H9 (cell line): ENCODE results near the gene EDNRA. TPM values are rescaled to one million over a fixed set of nuclear protein-coding genes. Genes with fewer than 3 reads are reported as not detected.

Source experiments
- DNase-seq: peaks from one replicate; pipeline ENCODE4 v3.0.0-alpha.2; 2017
- H2AFZ ChIP-seq: one replicate; pipeline ENCODE4 v1.6.1; 2013; ENCODE audit warnings: mild to moderate bottlenecking, low read length, control low read depth, moderate library complexity
- H2AK5ac ChIP-seq: 2 replicates; pipeline ENCODE4 v1.6.1; 2013; ENCODE audit warnings: low read length, control low read depth, mixed read lengths; ENCODE audit not compliant: insufficient read length
- H2BK120ac ChIP-seq: one replicate; pipeline ENCODE4 v1.6.1; 2013; ENCODE audit warnings: low read depth, mild to moderate bottlenecking, low read length, control low read depth, inconsistent platforms; ENCODE audit not compliant: poor library complexity, severe bottlenecking
- H2BK12ac ChIP-seq: 2 replicates; pipeline ENCODE4 v1.6.1; 2013; ENCODE audit warnings: low read length, control low read depth, mixed read lengths, low read depth; ENCODE audit not compliant: insufficient read length
- H2BK15ac ChIP-seq: 2 replicates; pipeline ENCODE4 v1.6.1; 2013; ENCODE audit warnings: low read depth, low read length, control low read depth
- H2BK20ac ChIP-seq: one replicate; pipeline ENCODE4 v1.6.1; 2013; ENCODE audit warnings: low read depth, mild to moderate bottlenecking, low read length, control low read depth, inconsistent platforms; ENCODE audit not compliant: poor library complexity, severe bottlenecking
- H2BK5ac ChIP-seq: 2 replicates; pipeline ENCODE4 v1.6.1; 2013; ENCODE audit warnings: low read length, control low read depth, mixed read lengths; ENCODE audit not compliant: insufficient read length
- H3K14ac ChIP-seq: 2 replicates; pipeline ENCODE4 v1.6.1; 2013; ENCODE audit warnings: low read length, control low read depth; ENCODE audit not compliant: insufficient read depth
- H3K18ac ChIP-seq: 2 replicates; pipeline ENCODE4 v1.6.1; 2013; ENCODE audit warnings: low read depth, mild to moderate bottlenecking, mixed read lengths, low read length, control low read depth; ENCODE audit not compliant: insufficient read length
- H3K23ac ChIP-seq: 2 replicates; pipeline ENCODE4 v1.6.1; 2013; ENCODE audit warnings: low read length, control low read depth, mixed read lengths, low read depth; ENCODE audit not compliant: insufficient read length
- H3K23me2 ChIP-seq: 2 replicates; pipeline ENCODE4 v1.6.1; 2013; ENCODE audit warnings: low read depth, mild to moderate bottlenecking, mixed read lengths, low read length, control low read depth; ENCODE audit not compliant: insufficient read length, poor library complexity, severe bottlenecking
- H3K27ac ChIP-seq: 2 replicates; pipeline ENCODE4 v1.5.1; 2013; ENCODE audit warnings: low read length, control low read depth, mixed read lengths, low read depth; ENCODE audit not compliant: insufficient read length
- H3K27me3 ChIP-seq: 2 replicates; pipeline ENCODE4 v1.6.1; 2013; ENCODE audit warnings: low read length, control low read depth, inconsistent platforms; ENCODE audit not compliant: insufficient read depth
- H3K4ac ChIP-seq: 2 replicates; pipeline ENCODE4 v1.6.1; 2013; ENCODE audit warnings: low read depth, mild to moderate bottlenecking, control low read depth, inconsistent platforms, low read length, moderate library complexity
- H3K4me1 ChIP-seq: 2 replicates; pipeline ENCODE4 v1.6.1; 2013; ENCODE audit warnings: low read length, control low read depth, inconsistent platforms; ENCODE audit not compliant: insufficient read depth
- H3K4me2 ChIP-seq: 2 replicates; pipeline ENCODE4 v1.6.1; 2013; ENCODE audit warnings: low read length, control low read depth, mixed read lengths; ENCODE audit not compliant: insufficient read length, insufficient read depth
- H3K56ac ChIP-seq: 2 replicates; pipeline ENCODE4 v1.6.1; 2013; ENCODE audit warnings: low read depth, mild to moderate bottlenecking, mixed read lengths, low read length, control low read depth; ENCODE audit not compliant: insufficient read length
- H3K79me1 ChIP-seq: 2 replicates; pipeline ENCODE4 v1.6.1; 2013; ENCODE audit warnings: low read depth, mild to moderate bottlenecking, moderate library complexity, low read length, control low read depth, inconsistent platforms; ENCODE audit not compliant: insufficient read depth, poor library complexity, severe bottlenecking
- H3K79me2 ChIP-seq: 2 replicates; pipeline ENCODE4 v1.6.1; 2013; ENCODE audit warnings: low read length, control low read depth, inconsistent platforms; ENCODE audit not compliant: insufficient read depth
- H3K9ac ChIP-seq: 2 replicates; pipeline ENCODE4 v1.6.1; 2013; ENCODE audit warnings: low read length, control low read depth, mixed read lengths; ENCODE audit not compliant: insufficient read length; ENCODE audit errors: extremely low read depth
- H3K9me3 ChIP-seq: one replicate; pipeline ENCODE4 v1.6.1; 2013; ENCODE audit warnings: low read depth, low read length, inconsistent platforms; ENCODE audit not compliant: control insufficient read depth
- H3T11ph ChIP-seq: one replicate; pipeline ENCODE4 v1.6.1; 2013; ENCODE audit warnings: mild to moderate bottlenecking, low read length, control low read depth, inconsistent platforms
- H4K20me1 ChIP-seq: one replicate; pipeline ENCODE4 v1.6.1; 2013; ENCODE audit not compliant: control insufficient read depth, insufficient read length, insufficient read depth
- H4K5ac ChIP-seq: 2 replicates; pipeline ENCODE4 v1.6.1; 2013; ENCODE audit warnings: low read depth, mild to moderate bottlenecking, mixed read lengths, low read length, control low read depth; ENCODE audit not compliant: insufficient read length
- H4K8ac ChIP-seq: replicated peaks from 2 replicates; pipeline ENCODE4 v1.6.1; 2013; ENCODE audit warnings: low read length, control low read depth, mixed read lengths, low read depth; ENCODE audit not compliant: insufficient read length
- H4K91ac ChIP-seq: 2 replicates; pipeline ENCODE4 v1.6.1; 2013; ENCODE audit warnings: low read depth, mild to moderate bottlenecking, moderate library complexity, mixed read lengths, low read length, control low read depth; ENCODE audit not compliant: insufficient read length
- H3K27ac Mint-ChIP-seq, 3 experiments: 2 replicates in 2 of 3; 3 replicates in 1 of 3; pipeline ENCODE4 v1.8.0; 2020 to 2021; ENCODE audit warnings: mixed read lengths in 3 of 3, mild to moderate bottlenecking in 1 of 3, moderate library complexity in 1 of 3
- H3K27me3 Mint-ChIP-seq: 2 replicates; pipeline ENCODE4 v1.8.0; 2021; ENCODE audit warnings: low read depth, mild to moderate bottlenecking, moderate library complexity, mixed read lengths
- H3K36me3 Mint-ChIP-seq, 3 experiments: 2 replicates in 2 of 3; 3 replicates in 1 of 3; pipeline ENCODE4 v1.8.0; 2020 to 2021; ENCODE audit warnings: low read depth in 3 of 3, mixed read lengths in 3 of 3; ENCODE audit not compliant: insufficient read depth in 1 of 3
- H3K4me1 Mint-ChIP-seq, 2 experiments: 2 replicates each; pipeline ENCODE4 v1.8.0; 2020; ENCODE audit warnings: mixed read lengths in 2 of 2
- H3K4me3 Mint-ChIP-seq, 2 experiments: 2 replicates in 1 of 2; 3 replicates in 1 of 2; pipeline ENCODE4 v1.8.0; 2020 to 2021; ENCODE audit warnings: mild to moderate bottlenecking in 2 of 2, mixed read lengths in 2 of 2, moderate library complexity in 1 of 2
- H3K9me3 Mint-ChIP-seq, 2 experiments: 2 replicates in 1 of 2; 3 replicates in 1 of 2; pipeline ENCODE4 v1.8.0; 2020; ENCODE audit warnings: mild to moderate bottlenecking in 2 of 2, mixed read lengths in 2 of 2, moderate library complexity in 1 of 2
- CTCF ChIP-seq: fragments of 200-600 bp; sonication (generic); conservative IDR thresholded peaks from 3 replicates; pipeline ENCODE4 v1.8.0; 2021; ENCODE audit warnings: antibody characterized with exemption, mild to moderate bottlenecking
- WGBS: extraction: QIAGEN DNeasy Blood & Tissue Kit; methylation state at CpG from one replicate; pipeline ENCODE4 v1.1.7; 2013; ENCODE audit warnings: missing lambda C conversion rate, low lambda C conversion rate, mixed read lengths; ENCODE audit not compliant: insufficient read length; ENCODE audit errors: extremely low coverage; 5-methylcytosine and 5-hydroxymethylcytosine counted together
- total RNA-seq: library from RNA; stranded (reverse); gene quantifications from 2 replicates; pipeline ENCODE4 v1.2.1, GENCODE V29; 2021

Gene EDNRA
- total RNA-seq, 1 experiment from 2014 or later: 1.6 TPM

DNA sequence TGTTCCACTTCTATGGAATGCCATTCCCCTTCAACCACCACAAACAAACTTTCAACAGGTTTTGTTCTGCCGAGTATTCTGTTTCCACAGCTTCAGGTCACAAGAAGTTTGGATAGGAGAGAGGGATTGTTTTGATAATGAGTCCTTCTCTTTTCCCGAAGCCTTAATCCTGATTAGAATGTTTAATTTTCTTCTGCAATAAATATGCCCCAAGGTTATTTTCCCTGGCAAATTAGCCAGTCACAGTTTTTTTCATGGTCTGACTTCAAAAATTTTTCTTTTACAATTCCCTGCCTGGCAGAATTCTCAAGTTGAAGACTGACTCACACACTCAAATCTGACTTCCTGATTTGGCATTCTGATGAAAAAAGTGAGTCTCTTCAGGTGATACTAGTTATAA lies 33.1 kb upstream of the EDNRA start:
- H3K9me3 ChIP-seq: no peaks in the 10 kb centered on the region
- H4K5ac ChIP-seq: no peak overlapping the region
- H3K79me1 ChIP-seq: no peaks in the 10 kb centered on the region
- H3K4ac ChIP-seq: no peak overlapping the region
- no peak overlapping the region for H2BK120ac ChIP-seq
- H4K91ac ChIP-seq: no peak overlapping the region
- no peak overlapping the region for H3T11ph ChIP-seq
- H2AFZ ChIP-seq: no peak overlapping the region
- H3K4me3 Mint-ChIP-seq: no peak overlapping the region
- no peaks in the 10 kb centered on the region for H3K27me3 ChIP-seq
- H3K36me3 Mint-ChIP-seq: no peaks in the 10 kb centered on the region
- H2BK5ac ChIP-seq: no peak overlapping the region
- H3K9me3 Mint-ChIP-seq: peaks cover 0 to 2% of the 10 kb centered on the region in 2 experiments; a peak in 1 of 5 replicates
- peaks cover 4 to 8% of the 10 kb centered on the region in 2 experiments for H3K4me1 Mint-ChIP-seq
- DNase-seq: no peak
- H3K23ac ChIP-seq: no peak overlapping the region
- H3K14ac ChIP-seq: no peak overlapping the region
- WGBS: no CpG with 5 or more reads among the region's 2 CpGs
- H4K8ac ChIP-seq: no peak overlapping the region
- no peak overlapping the region for H3K18ac ChIP-seq
- H3K27ac ChIP-seq: no peak overlapping the region
- H2BK15ac ChIP-seq: no peak overlapping the region
- peak overlapping the region in 2 of 3 experiments; percentile 12 to 72; a peak in 2 of 7 replicates for H3K27ac Mint-ChIP-seq
- no peak overlapping the region for H2BK20ac ChIP-seq
- H3K56ac ChIP-seq: no peak overlapping the region
- no peaks in the 10 kb centered on the region for H3K79me2 ChIP-seq
- H4K20me1 ChIP-seq: no peaks in the 10 kb centered on the region
- H3K4me2 ChIP-seq: no peak overlapping the region
- no peaks in the 10 kb centered on the region for H3K4me1 ChIP-seq
- no peak overlapping the region for H3K9ac ChIP-seq
- H3K23me2 ChIP-seq: no peaks in the 10 kb centered on the region
- H2AK5ac ChIP-seq: no peak overlapping the region
- H3K27me3 Mint-ChIP-seq: no peaks in the 10 kb centered on the region
- TF ChIP-seq CTCF: no peak
- H2BK12ac ChIP-seq: no peak overlapping the region
